ENCODE data around the gene GIMAP6. TPM values are rescaled to one million over a fixed set of nuclear protein-coding genes. Genes with fewer than 3 reads are reported as not detected.

The GIMAP6 gene
- total and polyA plus RNA-seq, 9 donors: 3.6 to 38.1 (median 11.4) TPM

GRCh38 chr7:150631084-150631826 is 930 bp downstream of the GIMAP6 start:
- no peaks in the 10 kb centered on the region for H3K9me3 ChIP-seq
- no peaks in the 10 kb centered on the region for H3K27me3 ChIP-seq
- DNase-seq: no peak
- no peaks in the 10 kb centered on the region for H3K36me3 ChIP-seq
- H3K27ac ChIP-seq: no peak overlapping the region
- intact Hi-C loops (cut with DNase I): no loop called here
- WGBS, 3 donors: 70 to 82% (median 72%) methylated on average over 8 of the region's 8 CpGs
- TF ChIP-seq CTCF (IDR thresholded peaks at IDR 0.05): no peak
- no peak for TF ChIP-seq EP300 (IDR thresholded peaks at IDR 0.05)
- TF ChIP-seq POLR2A (IDR thresholded peaks at IDR 0.05): no peak
- no peaks in the 10 kb centered on the region for H3K4me1 ChIP-seq (ENCODE audit: insufficient read depth)
- no peak overlapping the region for H3K4me3 ChIP-seq

GRCh38 chr7:150629347-150629746 is 2.8 kb downstream of the GIMAP6 start:
- 78 to 79% (median 78%) methylated on average over 9 of the region's 9 CpGs for WGBS, 3 donors

GRCh38 chr7:150627959-150628358 is 4.2 kb downstream of the GIMAP6 start:
- Histone ChIP-seq H3K4me1 (ENCODE audit: insufficient read depth) (no peaks in the 10 kb centered on the region), H3K4me3 (no peak overlapping the region), H3K27ac (no peak overlapping the region), H3K9me3 (no peaks in the 10 kb centered on the region), H3K27me3 (no peaks in the 10 kb centered on the region), H3K36me3 (no peaks in the 10 kb centered on the region)
- no peak for TF ChIP-seq EP300 (IDR thresholded peaks at IDR 0.05)
- TF ChIP-seq POLR2A (IDR thresholded peaks at IDR 0.05): no peak
- no peak for TF ChIP-seq CTCF (IDR thresholded peaks at IDR 0.05)
- DNase-seq: no peak
- WGBS, 3 donors: 91 to 98% (median 95%) methylated on average over 18 of the region's 18 CpGs
- intact Hi-C loops (cut with DNase I): no loop called here

More at GRCh38 chr7:150629347-150629746, 2.8 kb downstream of the GIMAP6 start:
- Histone ChIP-seq H3K27ac (no peak overlapping the region), H3K4me3 (no peak overlapping the region), H3K9me3 (no peaks in the 10 kb centered on the region), H3K27me3 (no peaks in the 10 kb centered on the region), H3K4me1 (ENCODE audit: insufficient read depth) (no peaks in the 10 kb centered on the region), H3K36me3 (no peaks in the 10 kb centered on the region)
- TF ChIP-seq CTCF (IDR thresholded peaks at IDR 0.05) (no peak), POLR2A (IDR thresholded peaks at IDR 0.05) (no peak), EP300 (IDR thresholded peaks at IDR 0.05) (no peak)
- intact Hi-C loops (cut with DNase I): no loop called here
- no peak for DNase-seq

GRCh38 chr7:150626696-150627095 is 5.5 kb downstream of the GIMAP6 start:
- TF ChIP-seq EP300 (IDR thresholded peaks at IDR 0.05) (no peak), POLR2A (IDR thresholded peaks at IDR 0.05) (no peak), CTCF (IDR thresholded peaks at IDR 0.05) (no peak)
- intact Hi-C loops (cut with DNase I): no loop called here
- Histone ChIP-seq H3K27ac (no peak overlapping the region), H3K4me3 (no peak overlapping the region), H3K36me3 (no peaks in the 10 kb centered on the region), H3K27me3 (no peaks in the 10 kb centered on the region), H3K4me1 (ENCODE audit: insufficient read depth) (no peaks in the 10 kb centered on the region), H3K9me3 (no peaks in the 10 kb centered on the region)
- WGBS, 3 donors: 88 to 89% (median 88%) methylated on average over 4 of the region's 4 CpGs
- DNase-seq: no peak

All from ovary (tissue), 9 donors.